ENCODE measurements around the gene ZNF341. TPM values are rescaled to one million over a fixed set of nuclear protein-coding genes. Genes with fewer than 3 reads are reported as not detected.
A peak's percentile ranks its signal among the peaks of the same experiment; 100 is the strongest.

The ZNF341 gene
- total RNA-seq, 1 donor from 2014 or later, result 0.53 TPM

DNA sequence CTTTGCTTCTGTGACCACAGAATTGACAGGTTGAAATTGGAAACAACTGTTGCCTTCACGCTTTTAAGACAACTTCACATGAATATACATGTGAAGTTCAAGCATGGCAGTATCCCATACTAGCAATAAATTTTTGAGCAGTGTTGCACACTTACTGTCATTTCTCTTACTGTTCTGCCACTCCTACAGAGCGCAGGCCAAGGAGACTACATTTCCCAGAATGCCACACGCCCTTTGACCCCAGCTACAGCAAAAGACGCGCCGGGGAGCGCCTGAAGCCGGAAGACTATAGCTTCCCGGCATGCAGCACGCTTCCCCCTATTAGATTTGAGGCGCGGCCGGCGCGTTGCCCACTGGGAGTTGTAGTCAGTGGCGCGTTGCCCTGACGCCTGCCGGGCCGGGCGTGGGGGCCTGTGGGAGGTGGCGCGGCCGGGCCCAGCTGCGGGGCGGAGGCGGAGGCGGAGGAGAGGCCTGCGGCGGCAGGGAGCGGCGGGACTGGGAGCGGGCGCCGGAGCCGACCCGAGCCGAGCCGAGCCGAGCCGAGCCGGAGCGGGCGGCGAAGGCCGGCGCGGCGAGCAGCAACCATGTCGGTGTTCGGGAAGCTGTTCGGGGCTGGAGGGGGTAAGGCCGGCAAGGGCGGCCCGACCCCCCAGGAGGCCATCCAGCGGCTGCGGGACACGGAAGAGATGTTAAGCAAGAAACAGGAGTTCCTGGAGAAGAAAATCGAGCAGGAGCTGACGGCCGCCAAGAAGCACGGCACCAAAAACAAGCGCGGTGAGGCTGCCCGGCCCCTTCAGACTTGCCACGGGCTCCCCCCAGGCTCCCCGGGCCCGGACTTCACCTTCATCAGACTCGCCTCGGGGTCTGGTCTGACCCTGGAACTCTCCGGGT lies 79.3 kb downstream of the ZNF341 start, which contains the start of gene CHMP4B:
Gene CHMP4B, plus strand, starts transcription at position 464 of the 891 bp plus-strand sequence. Its CDS starts 121 bp downstream, at position 585.
- Histone ChIP-seq H3K27me3 (ENCODE audit: control insufficient read depth, insufficient read depth, low read length) (no peaks in the 10 kb centered on the region), H3K36me3 (ENCODE audit: control insufficient read depth, insufficient read depth, low read length) (no peaks in the 10 kb centered on the region), H3K4me3 (ENCODE audit: low read depth, low read length) (peak within 1 kb of the TSS; percentile 95)
- FAIRE-seq, result no peak
- peak; percentile 94 for DNase-seq (ENCODE audit: low read depth)
- TF ChIP-seq, protein P1, sequence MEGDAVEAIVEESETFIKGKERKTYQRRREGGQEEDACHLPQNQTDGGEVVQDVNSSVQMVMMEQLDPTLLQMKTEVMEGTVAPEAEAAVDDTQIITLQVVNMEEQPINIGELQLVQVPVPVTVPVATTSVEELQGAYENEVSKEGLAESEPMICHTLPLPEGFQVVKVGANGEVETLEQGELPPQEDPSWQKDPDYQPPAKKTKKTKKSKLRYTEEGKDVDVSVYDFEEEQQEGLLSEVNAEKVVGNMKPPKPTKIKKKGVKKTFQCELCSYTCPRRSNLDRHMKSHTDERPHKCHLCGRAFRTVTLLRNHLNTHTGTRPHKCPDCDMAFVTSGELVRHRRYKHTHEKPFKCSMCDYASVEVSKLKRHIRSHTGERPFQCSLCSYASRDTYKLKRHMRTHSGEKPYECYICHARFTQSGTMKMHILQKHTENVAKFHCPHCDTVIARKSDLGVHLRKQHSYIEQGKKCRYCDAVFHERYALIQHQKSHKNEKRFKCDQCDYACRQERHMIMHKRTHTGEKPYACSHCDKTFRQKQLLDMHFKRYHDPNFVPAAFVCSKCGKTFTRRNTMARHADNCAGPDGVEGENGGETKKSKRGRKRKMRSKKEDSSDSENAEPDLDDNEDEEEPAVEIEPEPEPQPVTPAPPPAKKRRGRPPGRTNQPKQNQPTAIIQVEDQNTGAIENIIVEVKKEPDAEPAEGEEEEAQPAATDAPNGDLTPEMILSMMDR (IDR thresholded peaks at IDR 0.05; ENCODE audit: insufficient read depth, low read length, severe bottlenecking), result no peak

DNA sequence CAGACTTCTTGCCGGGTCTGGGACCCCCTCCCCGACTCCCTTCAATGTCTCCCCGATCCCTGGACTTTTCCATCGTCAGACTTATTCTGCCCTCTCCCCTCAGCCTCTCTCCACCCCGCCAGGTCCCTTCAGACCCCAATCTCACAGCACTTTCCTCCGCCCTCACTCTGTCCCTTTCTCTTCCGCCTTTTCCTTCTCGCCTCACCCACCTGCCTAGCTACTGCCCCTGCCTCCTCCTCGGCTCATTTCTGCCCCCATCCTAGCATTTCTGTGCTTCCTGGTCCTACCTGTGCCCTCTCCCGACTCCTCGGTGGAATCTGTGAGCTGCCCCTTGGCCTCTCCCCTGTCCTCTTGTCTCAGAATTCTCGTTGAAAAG lies 80.0 kb downstream of the ZNF341 start:
- no peak for FAIRE-seq
- TF ChIP-seq, protein P1 (IDR thresholded peaks at IDR 0.05; ENCODE audit: insufficient read depth, low read length, severe bottlenecking), result no peak
- H3K4me3 ChIP-seq (ENCODE audit: low read depth, low read length), result peak overlapping the region; percentile 95

DNA sequence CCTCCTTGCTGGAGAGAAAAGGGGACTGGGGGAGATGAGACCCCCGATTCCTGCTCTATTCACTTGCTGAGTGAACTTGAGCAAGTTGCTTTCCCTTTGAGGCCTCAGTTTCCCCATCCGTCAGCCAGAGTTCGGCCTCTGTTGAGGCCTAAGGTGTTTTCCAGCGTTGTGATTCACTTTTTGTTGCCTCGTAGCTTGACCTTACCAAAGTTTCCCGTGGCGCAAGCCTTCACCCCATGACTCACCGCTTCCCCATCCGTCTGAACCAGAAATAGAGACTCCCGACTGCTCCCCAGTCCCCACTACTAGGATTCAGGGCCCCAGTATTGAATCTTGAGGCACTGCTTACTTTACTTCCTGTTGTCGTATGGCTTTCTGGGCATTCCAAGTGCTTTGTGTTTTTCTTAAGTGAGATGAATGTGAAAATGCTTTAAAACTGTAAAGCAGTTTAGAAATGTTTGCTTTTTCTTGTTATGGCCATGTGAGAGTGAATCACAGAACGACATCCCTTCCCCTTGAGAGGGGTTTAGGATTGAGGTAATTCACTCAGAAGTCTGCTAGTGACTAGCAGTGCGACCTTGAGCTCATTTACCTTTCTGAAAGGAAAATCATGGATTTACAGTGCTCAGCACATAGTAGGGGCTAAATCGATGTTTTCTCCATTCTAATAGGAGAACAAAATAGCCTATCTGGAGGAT lies 80.5 kb downstream of the ZNF341 start:
- no peaks in the 10 kb centered on the region for H3K36me3 ChIP-seq (ENCODE audit: control insufficient read depth, insufficient read depth, low read length)
- DNase-seq (ENCODE audit: low read depth) (peak; percentile 92), FAIRE-seq (no peak)
- no peaks in the 10 kb centered on the region for H3K27me3 ChIP-seq (ENCODE audit: control insufficient read depth, insufficient read depth, low read length)
- H3K4me3 ChIP-seq (ENCODE audit: low read depth, low read length), result peak overlapping the region; percentile 95
- TF ChIP-seq, protein P1 (IDR thresholded peaks at IDR 0.05; ENCODE audit: insufficient read depth, low read length, severe bottlenecking), result no peak

More for the DNA sequence above, 80.0 kb downstream of the ZNF341 start:
- peak; percentile 4 for DNase-seq (ENCODE audit: low read depth)
- H3K27me3 ChIP-seq (ENCODE audit: control insufficient read depth, insufficient read depth, low read length), result no peaks in the 10 kb centered on the region
- no peaks in the 10 kb centered on the region for H3K36me3 ChIP-seq (ENCODE audit: control insufficient read depth, insufficient read depth, low read length)

DNA sequence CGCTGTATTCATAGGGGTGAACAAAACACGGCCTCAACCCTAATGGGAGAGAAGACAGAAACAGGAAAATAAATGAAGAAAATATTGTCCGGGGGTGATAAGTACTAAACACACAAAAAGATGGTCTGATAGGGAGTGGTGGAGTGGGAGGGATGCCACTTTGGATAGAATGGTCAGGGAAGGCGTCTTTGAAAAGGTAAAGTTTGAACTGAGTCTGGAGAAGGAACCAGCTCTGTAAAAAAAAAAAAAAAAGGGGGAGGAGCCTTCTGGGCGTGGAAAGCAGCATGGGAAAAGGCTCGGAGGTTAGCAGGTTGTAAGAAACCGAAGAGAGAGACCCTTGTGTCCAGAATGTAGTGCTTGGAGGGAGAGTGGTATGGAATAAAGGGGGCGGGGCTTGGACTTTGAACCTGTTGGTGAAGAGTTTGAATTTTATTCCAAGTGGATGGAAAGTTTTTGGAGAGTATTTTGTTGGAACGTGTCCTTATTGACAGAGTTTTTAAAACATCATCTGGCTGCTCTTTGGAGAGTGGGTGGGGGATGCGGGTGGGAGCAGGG lies 81.2 kb downstream of the ZNF341 start:
- Histone ChIP-seq H3K4me3 (ENCODE audit: low read depth, low read length) (peak overlapping the region; percentile 9), H3K27me3 (ENCODE audit: control insufficient read depth, insufficient read depth, low read length) (no peaks in the 10 kb centered on the region), H3K36me3 (ENCODE audit: control insufficient read depth, insufficient read depth, low read length) (no peaks in the 10 kb centered on the region)
- TF ChIP-seq, protein P1 (IDR thresholded peaks at IDR 0.05; ENCODE audit: insufficient read depth, low read length, severe bottlenecking), result no peak
- no peak for FAIRE-seq
- peak; percentile 32 for DNase-seq (ENCODE audit: low read depth)

DNA sequence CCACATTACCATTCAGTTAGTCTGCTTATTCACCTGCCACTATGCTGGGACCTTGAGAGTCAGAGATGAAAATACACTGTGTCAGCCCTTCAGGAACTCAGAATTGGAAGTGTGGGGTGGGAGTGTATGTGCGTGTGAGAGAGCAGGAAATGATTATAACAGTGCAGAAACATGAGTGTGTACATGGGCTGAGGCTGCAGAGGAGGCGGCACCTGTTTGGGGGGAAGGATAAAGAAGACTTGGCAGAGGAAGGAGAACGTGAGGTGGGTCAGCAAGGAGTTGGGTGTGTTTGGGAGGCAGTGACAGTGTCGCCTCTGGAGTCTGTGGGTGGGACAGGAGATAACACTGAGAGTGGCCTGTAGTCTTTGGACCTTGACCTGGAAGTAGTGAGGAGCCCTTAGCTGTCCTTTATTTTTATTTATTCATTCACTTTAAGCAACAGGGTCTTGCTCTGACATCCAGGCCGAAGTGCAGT lies 82.5 kb downstream of the ZNF341 start:
- H3K4me3 ChIP-seq (ENCODE audit: low read depth, low read length), result no peak overlapping the region
- H3K36me3 ChIP-seq (ENCODE audit: control insufficient read depth, insufficient read depth, low read length), result no peaks in the 10 kb centered on the region
- H3K27me3 ChIP-seq (ENCODE audit: control insufficient read depth, insufficient read depth, low read length), result no peaks in the 10 kb centered on the region
- FAIRE-seq (no peak), DNase-seq (ENCODE audit: low read depth) (no peak)
- TF ChIP-seq, protein P1 (IDR thresholded peaks at IDR 0.05; ENCODE audit: insufficient read depth, low read length, severe bottlenecking), result no peak
